NCI-H2171 treated with DMSO at 0.1 percent for 48 hours (cell line): ENCODE results near the gene STAT3.
A peak's percentile ranks its signal among the peaks of the same experiment; 100 is the strongest.
"Not testable (repeated sequence)": the region's sequence is repeated elsewhere in the genome, so short reads cannot be mapped to it uniquely, and the experiment has no call there.

ENCODE experiments used
- DNase-seq: peaks from one replicate; lab custom pipeline; 2025; lab: John Stamatoyannopoulos, UW

Gene STAT3

DNA sequence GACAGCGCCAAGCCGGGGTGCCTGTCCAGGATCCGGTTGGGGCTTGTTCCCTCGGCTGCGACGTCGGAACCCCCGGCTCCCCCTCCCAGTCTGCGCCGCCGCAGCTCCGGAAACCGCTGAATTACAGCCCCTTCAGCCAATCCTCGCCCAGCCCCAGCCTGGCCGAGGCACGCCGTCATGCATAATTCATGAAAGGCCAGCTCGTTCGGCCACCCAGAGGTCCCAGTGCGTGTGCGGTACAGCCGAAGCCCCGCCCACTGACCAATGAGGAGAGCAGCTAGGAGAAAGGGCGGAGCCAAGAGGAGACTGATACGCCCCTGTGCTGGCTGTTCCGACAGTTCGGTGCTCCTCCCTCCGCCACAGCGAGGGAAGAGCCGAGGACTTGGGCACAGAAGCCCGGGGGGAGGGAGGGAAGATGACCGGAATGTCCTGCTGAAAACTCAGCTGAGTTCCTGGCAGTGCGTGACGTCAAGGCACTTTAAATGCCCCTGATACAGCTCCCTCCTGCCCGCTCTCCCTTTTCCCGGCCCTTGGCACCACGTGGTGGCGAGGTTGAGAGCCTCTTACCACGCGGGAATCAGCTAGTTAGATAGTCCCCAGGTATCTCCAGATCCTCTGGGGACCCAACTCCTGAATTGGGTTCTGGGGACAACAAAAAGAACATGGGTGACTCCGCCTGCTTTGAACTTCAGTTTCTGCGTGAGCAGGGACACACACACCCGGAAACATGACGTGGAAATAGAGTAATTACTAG, at the start of gene STAT3:
Gene STAT3 (minus strand): TSS at position 62 of the 754 bp plus-strand sequence. CDS start 39,926 bp downstream, outside the sequence.
- peak; percentile 100 for DNase-seq

GRCh38 chr17:42436391-42436790, 48.1 kb upstream of the STAT3 start:
- peak; percentile 48 for DNase-seq

DNA sequence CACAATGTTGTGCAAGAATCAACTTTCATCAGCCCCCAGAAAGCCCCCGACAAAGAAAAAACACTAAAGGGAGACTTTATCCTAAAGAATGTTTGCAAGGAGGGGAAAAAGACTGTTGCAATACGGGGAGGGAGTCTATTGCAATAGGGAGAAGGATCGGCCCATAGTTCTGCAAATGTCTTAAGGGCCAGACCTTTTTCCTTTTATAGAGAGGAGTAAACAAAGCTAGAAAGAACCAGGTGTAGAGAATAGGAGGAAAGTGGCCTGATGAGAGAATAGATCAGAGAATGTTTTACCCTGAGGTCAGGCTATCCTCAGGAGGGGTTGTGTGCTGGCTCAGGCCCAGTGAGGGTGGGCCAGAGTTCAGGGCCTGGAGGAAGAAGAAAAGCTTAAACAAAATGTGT, 43.5 kb upstream of the STAT3 start:
- no peak for DNase-seq

DNA sequence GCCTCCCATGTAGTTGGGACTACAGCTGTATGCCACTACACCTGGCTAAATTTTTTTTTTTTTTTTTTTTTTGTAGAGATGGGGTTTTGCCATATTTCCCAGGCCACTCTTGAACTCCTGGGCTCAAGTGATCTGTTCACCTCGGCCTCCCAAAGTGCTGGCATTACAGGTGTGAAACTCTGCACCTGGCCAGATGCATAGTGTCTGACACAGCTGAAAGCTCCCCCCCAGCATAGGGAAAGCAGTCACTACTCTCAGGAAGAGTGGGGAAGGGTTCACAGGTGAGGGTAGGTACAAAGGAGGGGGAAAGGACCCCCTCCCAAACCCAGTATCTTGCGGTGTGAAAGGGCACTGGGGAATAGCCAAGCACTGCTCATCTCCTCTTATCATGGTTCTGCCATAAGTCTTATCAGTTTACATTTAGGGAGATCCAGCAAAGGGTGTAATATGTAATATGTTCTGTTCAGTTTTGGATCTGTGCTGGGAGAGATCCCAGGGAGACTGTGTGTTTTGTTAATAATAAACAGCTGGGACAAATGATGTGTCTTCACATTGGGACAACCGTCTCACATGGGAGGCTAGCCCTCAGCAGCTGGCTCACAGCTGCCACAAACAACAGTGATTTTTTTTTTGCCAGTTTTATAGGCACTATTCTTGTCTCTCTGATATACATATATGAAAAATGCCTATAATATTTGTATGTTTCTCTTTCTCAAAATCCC, 41.6 kb upstream of the STAT3 start:
- DNase-seq: no peak

DNA sequence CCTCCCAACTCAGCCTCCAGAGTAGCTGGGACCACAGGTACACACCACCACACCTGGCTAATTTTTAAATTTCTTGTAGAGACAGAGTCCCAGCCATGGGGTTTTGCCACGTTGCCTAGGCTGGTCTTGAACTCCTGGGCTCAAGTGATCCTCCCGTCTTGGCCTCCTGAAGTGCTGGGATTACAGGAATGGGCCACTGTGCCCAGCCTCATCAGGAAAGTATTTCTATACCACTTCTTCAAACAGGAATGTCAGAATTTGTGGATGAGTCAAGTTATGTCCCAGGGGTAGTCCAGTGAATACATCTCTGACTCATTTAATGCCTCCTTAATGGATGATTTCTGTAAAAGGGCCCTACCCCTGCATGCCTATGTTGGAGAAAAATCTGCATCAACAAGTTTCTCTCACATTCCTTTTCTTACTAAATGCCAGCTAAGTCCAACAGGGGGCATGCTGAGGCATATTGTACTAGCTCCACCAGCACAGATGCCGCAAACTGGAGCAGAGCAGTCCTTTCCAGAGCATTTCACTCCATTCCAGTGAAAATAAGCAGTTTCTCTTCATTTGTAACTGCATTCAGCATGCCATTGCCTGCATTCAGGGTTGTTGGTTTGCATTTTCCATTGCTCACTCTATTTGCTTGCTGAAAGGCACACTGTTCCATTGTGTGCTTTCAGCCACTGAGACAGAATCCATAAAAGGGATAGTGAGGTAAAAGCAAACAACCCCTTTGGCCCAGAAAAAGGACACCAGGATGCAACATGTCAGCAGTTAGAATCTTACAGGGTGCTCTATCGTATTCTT, 40.1 kb upstream of the STAT3 start:
- peak; percentile 39 for DNase-seq

DNA sequence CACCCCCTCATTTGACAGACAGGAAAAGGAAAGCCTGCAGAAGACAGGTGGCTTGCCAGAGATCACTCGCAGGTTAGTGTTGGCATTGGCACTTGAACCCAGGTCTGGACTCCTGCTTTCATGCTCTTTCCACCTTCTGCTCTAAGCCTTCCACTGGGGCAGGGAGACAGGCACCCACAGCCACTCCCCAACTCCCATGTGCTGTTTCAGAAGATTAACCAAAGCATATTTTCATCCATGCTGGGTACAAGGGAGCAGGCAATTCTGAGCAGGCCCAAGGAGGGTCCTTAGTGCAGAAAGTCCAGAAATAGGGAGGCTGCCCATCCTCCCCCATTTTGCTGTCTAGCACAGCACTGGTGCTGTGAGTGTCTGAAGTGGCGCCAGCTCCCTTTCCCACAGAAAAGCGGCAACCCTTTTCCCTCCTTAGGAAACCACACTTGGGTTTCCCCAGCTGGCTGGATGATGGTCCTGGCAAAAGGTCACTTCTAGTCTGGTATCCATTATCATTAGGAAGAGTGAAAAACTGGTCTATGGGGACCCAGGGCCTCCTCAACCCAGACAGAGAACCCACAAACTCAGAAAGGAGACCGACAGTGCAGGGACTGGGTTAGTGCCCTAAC, 36.9 kb upstream of the STAT3 start:
- DNase-seq: no peak

- no peak for DNase-seq
Observed at GRCh38 chr17:42423766-42424165, 35.5 kb upstream of the STAT3 start.

DNA sequence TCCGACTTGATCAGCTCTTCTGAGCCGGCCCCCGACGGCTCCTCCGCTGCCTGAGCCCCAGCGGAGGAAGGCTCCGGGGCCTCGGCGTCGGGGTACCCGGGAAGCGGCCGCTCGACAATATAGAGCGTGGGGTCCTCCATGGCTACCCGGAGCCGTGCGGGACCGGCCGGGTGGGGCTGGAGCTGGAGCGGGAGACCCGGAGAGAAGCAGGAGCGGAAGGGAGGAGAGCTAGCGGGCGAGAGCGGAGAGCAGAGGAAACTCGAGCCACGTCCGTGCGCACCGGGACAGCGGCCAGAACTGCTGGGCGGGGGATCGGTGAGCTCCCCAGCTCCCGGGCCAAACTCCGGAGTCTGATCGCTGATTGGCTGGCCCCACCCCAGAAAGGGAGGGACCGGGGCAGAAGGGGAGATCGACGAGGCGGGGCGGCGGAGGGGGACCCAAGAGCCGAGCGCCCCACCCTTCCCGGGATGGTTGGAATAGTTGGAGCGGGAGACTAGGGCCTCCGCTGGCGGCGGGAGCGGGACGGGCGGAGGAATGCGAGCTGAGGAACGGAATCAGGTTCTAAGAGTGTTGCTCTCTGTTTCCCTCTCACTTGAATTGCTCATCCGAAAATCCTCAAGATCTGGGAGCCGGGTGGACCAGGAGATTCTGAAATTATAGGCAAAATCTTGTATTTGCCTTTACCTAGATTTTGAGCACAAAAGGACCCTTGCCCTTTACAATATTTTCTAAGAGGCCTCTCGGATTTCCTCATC, 34.9 kb upstream of the STAT3 start, which contains the start of gene CAVIN1:
Gene CAVIN1 (minus strand): TSS at position 299 of the 755 bp plus-strand sequence. CDS start 159 bp downstream, at position 140.
- DNase-seq: peak; percentile 81

DNA sequence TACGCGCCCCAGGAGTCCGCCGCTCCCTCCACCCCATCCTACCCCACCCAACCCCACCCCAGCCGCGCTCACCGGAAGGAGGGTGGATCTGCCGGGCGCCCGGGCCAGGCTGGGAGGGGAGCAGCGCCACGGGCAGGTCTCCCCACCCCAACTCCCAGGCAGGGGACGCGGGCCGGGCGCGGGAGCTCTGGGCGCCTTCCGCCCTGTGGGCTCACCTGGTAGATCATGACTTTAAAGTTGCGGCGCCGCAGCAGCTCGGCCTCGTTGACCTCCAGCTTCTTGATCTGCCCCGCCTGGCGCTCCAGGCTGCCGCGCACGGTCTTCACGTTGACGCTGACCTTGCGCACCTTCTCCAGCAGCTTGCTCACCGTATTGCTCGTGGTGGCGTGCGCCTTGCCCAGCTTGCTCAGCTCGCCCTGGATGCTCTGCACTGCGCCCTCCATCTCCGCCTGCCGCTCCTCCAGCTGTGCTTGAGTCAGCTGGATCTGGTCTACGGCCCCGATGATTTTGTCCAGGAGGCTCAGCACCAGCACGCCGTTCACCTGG, 34.2 kb upstream of the STAT3 start:
- peak; percentile 43 for DNase-seq

DNA sequence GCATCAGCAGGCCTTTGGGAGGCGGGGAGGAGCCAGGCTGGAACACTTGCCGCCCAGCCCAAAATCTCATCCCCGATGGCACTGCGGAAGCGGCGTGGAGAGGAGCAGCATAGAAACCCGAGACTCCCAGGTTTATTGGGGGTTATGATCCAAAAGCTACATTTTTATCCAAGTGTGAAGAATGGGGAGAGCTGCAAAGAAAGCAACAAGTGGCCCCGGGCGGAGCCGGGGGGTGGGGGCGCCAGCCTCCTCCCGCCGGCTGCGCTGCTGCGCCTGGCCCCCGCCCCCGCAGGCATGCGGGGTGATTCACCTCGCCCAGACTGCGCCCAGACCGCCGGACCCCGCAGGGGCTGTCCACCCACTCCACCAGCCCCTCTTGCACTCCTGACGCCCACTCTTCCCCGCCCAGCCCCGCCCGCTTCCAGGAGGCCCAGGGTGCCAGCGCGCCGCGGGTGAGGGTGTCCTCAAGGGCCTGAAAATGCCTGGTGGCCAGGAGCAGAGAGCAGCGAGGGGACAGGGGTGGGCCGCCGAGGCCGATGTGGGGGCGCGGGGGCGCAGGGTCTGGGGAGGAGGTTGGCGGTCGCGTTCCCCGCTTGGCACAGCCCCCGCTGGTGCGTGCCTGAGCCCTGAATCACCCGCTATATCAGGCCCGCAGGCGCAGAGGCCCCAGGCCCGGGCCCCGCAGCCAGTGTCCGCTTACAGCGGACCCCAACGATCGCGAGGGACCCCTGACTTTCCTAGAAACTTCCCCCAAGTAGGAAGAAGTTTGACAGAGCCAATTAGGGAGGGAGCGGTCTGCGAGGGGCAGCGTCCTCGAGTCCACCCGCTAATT, 33.5 kb upstream of the STAT3 start:
- DNase-seq: no peak

- no peak for DNase-seq
Observed at GRCh38 chr17:42421136-42421506, 32.9 kb upstream of the STAT3 start.

DNA sequence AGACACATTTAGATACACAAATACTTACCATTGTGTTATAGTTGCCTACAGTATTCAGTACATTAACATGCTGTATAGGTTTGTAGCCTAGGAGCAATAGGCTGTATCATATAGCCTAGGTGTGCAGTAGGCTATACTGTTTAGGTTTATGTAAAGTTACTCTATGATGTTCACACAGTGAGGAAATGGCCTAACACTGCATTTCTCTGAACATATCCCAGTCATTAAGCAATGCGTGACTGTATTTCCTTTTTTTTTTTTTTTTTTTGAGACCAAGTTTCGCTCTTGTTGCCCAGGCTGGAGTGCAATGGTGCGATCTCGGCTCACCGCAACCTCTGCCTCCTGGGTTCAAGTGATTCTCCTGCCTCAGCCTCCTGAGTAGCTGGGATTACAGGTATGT, 29.7 kb upstream of the STAT3 start:
- not testable (repeated sequence) for DNase-seq

DNA sequence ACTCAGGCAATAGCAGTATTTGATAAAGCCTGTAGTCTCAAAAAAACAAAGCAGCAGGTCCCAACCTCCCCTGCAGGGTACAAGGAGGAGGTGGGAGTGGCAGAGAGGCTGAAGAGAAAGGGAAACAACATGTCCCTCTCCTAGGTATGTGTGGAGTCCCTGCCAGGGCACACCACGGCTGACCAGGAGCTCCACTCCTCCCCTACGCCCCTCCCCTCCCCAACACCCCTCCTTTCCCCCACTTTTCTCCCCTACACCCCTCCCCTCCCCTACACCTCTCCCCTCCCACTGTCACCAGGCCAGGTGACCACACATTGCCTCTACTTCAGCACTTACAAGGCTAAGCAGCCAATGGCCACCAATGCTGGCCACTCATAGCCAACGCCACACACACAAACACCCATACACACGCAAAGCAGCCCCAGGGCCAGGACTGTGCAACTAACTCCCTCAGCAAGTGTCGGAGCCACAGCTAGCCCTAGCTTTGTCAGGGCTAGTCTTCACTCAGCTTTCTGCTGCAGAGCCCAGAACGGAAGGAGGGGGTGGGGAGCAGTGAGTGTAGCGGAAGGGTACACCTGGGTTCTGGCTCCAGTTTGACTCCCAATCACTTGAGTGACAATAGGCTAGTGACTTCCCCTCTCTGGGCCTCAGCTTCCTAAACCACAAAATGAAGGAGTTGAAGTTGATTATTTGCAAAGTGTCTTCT, 26.6 kb upstream of the STAT3 start:
- DNase-seq: no peak

- no peak for DNase-seq
Observed at GRCh38 chr17:42413464-42414040, 25.3 kb upstream of the STAT3 start.

DNA sequence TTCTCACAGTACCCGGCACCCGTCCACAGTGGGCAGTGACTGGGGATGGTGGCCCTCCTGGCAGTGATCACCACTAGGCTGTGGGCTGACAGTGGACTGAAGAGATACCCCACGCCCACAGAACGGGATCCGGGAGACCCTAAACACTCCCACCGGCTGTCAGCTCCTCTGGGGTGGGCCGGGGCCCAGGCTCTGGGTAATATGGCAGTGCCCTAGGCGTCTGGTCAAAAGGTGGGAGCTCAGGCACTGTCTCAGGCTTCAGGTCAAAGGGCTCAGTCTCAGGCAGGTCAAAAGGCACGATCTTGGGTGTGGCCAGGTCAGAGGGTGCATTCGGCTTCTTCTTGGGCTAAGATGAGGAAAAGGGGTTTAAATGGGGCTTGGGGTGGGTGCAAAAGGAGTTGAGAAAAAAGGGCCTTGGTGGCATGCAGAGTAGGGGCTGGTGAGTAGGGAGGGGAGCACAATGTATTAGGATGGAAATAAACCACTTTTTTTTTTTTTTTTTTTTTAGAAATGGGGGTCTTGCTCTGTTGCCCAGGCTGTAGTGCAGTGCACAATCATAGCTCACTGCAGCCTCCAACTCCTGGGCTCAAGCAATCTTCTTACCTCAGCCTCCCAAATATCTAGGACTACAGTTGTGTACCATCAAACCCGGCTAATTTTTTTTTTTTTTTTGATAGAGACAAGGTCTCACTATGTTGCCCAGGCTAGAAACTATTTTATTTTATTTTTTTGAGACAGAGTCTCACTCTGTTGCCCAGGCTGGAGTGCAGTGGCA, 23.9 kb upstream of the STAT3 start:
- no peak for DNase-seq

- DNase-seq: no peak
Observed at GRCh38 chr17:42411361-42411760, 23.1 kb upstream of the STAT3 start.

DNA sequence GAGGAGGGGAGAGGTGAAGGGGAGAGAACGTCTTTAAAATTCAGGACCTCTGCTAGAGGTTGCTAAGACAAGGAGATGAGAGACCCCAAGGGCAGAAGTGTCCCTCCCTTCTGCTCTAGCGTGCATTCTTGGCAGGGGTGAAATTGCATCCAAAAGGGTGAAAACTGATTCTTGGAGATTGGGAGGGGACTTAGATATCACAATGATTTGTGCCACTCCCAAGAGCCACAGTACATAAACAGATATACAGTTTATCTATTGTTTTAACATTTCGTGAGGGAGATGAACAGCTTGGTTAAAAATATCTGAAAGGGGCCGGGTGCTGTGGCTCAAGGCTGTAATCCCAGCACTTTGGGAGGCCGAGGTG, 22.1 kb upstream of the STAT3 start:
- no peak for DNase-seq

GRCh38 chr17:42409523-42410318, 21.5 kb upstream of the STAT3 start:
- no peak for DNase-seq
